Measurements from ENCODE around the gene NBEA. TPM values are rescaled to one million over a fixed set of nuclear protein-coding genes. Genes with fewer than 3 reads are reported as not detected.

The NBEA gene
- total RNA-seq, 2 experiments from 2014 or later = 3.5 to 3.8 TPM

GRCh38 chr13:35179494-35179893, 237.4 kb downstream of the NBEA start:
- H3K9me3 Mint-ChIP-seq = no peaks in the 10 kb centered on the region
- H3K27me3 Mint-ChIP-seq = no peaks in the 10 kb centered on the region
- no peak for ATAC-seq (ENCODE audit: poor library complexity)
- H3K4me1 Mint-ChIP-seq (ENCODE audit: low read depth) = no peaks in the 10 kb centered on the region
- H3K27me3 ChIP-seq (ENCODE audit: control insufficient read depth in 1 of 2, insufficient read depth in 2 of 2, low read length in 2 of 2) = no peaks in the 10 kb centered on the region
- H3K27ac ChIP-seq (ENCODE audit: low read depth in 1 of 2, low read length in 2 of 2) = no peak overlapping the region
- no peak overlapping the region for H3K4me3 Mint-ChIP-seq
- H3K27ac Mint-ChIP-seq = no peak overlapping the region
- intact Hi-C loops (cut with DNase I, micrococcal nuclease) = no loop called here
- peaks cover 2% of the 10 kb centered on the region for H3K36me3 Mint-ChIP-seq (ENCODE audit: low read depth)
- H3K4me3 ChIP-seq (ENCODE audit: low read length) = no peak overlapping the region
- no peaks in the 10 kb centered on the region for H3K36me3 ChIP-seq (ENCODE audit: insufficient read depth, low read length)
- ChIA-PET POLR2A (no interaction called here), CTCF (no interaction called here)
- no peak for DNase-seq
- H3K4me1 ChIP-seq (ENCODE audit: insufficient read depth, low read length) = no peaks in the 10 kb centered on the region
- TF ChIP-seq CTCF (IDR thresholded peaks at IDR 0.05) = no peak
- no peaks in the 10 kb centered on the region for H3K9me3 ChIP-seq (ENCODE audit: control insufficient read depth in 1 of 2, insufficient read depth in 1 of 2, low read length in 2 of 2)

GRCh38 chr13:35179920-35180663, 238.0 kb downstream of the NBEA start:
- CTCF ChIA-PET = no interaction called here
- no peak for TF ChIP-seq CTCF (IDR thresholded peaks at IDR 0.05)
- Histone ChIP-seq H3K27me3 (ENCODE audit: control insufficient read depth in 1 of 2, insufficient read depth in 2 of 2, low read length in 2 of 2) (no peaks in the 10 kb centered on the region), H3K36me3 (ENCODE audit: insufficient read depth, low read length) (no peaks in the 10 kb centered on the region), H3K27ac (ENCODE audit: low read depth in 1 of 2, low read length in 2 of 2) (no peak overlapping the region), H3K9me3 (ENCODE audit: control insufficient read depth in 1 of 2, insufficient read depth in 1 of 2, low read length in 2 of 2) (no peaks in the 10 kb centered on the region), H3K4me1 (ENCODE audit: insufficient read depth, low read length) (no peaks in the 10 kb centered on the region), H3K4me3 (ENCODE audit: low read length) (no peak overlapping the region)
- ATAC-seq (ENCODE audit: poor library complexity) (no peak), DNase-seq (no peak)
- Mint-ChIP-seq H3K9me3 (no peaks in the 10 kb centered on the region), H3K4me1 (ENCODE audit: low read depth) (no peaks in the 10 kb centered on the region), H3K27me3 (no peaks in the 10 kb centered on the region), H3K4me3 (no peak overlapping the region), H3K36me3 (ENCODE audit: low read depth) (peaks cover 8% of the 10 kb centered on the region), H3K27ac (no peak overlapping the region)
- intact Hi-C loops (cut with DNase I, micrococcal nuclease) = no loop called here
- POLR2A ChIA-PET = no interaction called here

- H3K27me3 Mint-ChIP-seq = no peaks in the 10 kb centered on the region
- POLR2A ChIA-PET = no interaction called here
- H3K27ac ChIP-seq (ENCODE audit: low read depth in 1 of 2, low read length in 2 of 2) = no peak overlapping the region
- DNase-seq (no peak), ATAC-seq (ENCODE audit: poor library complexity) (no peak)
- H3K36me3 Mint-ChIP-seq (ENCODE audit: low read depth) = peaks cover 9% of the 10 kb centered on the region
- H3K4me1 Mint-ChIP-seq (ENCODE audit: low read depth) = no peaks in the 10 kb centered on the region
- no peak for TF ChIP-seq CTCF (IDR thresholded peaks at IDR 0.05)
- CTCF ChIA-PET = no interaction called here
- H3K36me3 ChIP-seq (ENCODE audit: insufficient read depth, low read length) = no peaks in the 10 kb centered on the region
- no peak overlapping the region for H3K27ac Mint-ChIP-seq
- no peaks in the 10 kb centered on the region for H3K9me3 Mint-ChIP-seq
- H3K9me3 ChIP-seq (ENCODE audit: control insufficient read depth in 1 of 2, insufficient read depth in 1 of 2, low read length in 2 of 2) = no peaks in the 10 kb centered on the region
- no peak overlapping the region for H3K4me3 ChIP-seq (ENCODE audit: low read length)
- intact Hi-C loops (cut with DNase I, micrococcal nuclease) = no loop called here
- H3K4me3 Mint-ChIP-seq = no peak overlapping the region
- no peaks in the 10 kb centered on the region for H3K27me3 ChIP-seq (ENCODE audit: control insufficient read depth in 1 of 2, insufficient read depth in 2 of 2, low read length in 2 of 2)
- H3K4me1 ChIP-seq (ENCODE audit: insufficient read depth, low read length) = no peaks in the 10 kb centered on the region
Observed at GRCh38 chr13:35190241-35190640, 248.2 kb downstream of the NBEA start.

Measured in CD4-positive, alpha-beta T cell (primary cell).